GM12874 (cell line): ENCODE results near the gene FPR1.

Experiments
- CTCF ChIP-seq: IDR thresholded peaks from 2 replicates; pipeline ENCODE4 v1.5.1; 2011; ENCODE audit warnings: low read depth, mild to moderate bottlenecking, control low read depth, low read length, moderate library complexity; ENCODE audit not compliant: insufficient read depth

The FPR1 gene

DNA sequence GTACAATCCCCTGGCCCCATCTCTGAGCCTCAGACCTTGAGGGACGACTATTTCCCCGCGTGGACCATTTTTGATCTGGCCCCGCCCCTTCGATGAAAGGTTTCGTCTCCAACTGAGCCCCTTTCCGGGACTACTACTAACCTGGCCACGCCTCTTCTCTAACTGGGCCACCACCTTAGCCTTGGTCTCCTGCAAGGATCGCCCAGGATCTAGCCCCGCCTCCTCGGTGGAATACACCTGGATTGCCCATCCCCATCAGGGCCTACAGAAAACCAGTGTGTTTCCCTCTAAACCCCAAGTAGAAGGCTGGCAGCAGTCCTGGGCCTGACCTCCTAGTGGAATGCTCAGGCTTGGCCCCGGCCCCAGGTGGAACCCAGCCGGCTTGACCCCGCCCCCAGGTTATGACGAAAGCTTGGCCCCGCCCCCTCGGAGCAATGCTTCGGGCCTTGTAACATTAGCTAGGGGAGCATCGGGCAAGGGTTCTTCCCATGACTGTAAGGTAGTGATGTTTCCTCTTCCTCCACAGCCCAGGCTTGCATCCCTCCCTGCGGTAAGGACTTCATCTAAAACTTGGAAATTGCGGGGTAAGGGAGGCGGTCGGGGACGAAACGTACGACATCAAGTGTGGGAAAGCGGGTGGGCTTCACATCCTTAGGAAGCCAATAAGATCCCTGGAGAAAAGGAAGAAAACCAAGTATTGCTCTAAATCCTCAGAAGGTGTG, 49.4 kb downstream of the FPR1 start:
- no peak for TF ChIP-seq CTCF

DNA sequence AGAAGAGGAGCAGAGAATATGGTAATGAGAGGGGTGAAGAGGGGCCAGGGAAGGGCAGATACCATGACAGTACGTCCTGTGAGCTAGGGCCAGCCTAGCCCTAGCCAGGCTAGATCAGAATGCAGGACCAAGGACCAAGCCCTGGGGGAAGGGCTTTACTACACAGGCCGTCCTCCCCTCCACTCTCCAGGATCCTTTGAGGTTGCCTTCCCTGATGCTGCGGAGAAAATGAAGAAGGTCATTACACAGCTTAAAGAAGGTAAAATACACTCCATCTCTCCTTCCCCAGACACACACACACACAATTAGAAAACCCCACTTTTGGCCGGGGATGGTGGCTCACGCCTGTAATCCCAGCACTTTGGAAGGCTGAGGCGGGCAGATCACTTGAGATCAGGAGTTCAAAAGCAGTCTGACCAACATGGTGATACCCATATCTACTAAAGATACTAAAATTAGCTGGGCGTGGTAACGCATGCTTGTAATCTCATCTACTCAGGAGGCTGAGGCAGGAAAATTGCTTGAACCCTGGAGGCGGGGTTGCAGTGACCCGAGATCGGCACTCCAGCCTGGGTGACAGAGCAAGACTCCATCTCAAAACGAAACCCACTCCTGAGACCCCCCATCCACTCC, 50.1 kb downstream of the FPR1 start:
- no peak for TF ChIP-seq CTCF

GRCh38 chr19:51699170-51699569, 52.5 kb downstream of the FPR1 start:
- no peak for TF ChIP-seq CTCF

DNA sequence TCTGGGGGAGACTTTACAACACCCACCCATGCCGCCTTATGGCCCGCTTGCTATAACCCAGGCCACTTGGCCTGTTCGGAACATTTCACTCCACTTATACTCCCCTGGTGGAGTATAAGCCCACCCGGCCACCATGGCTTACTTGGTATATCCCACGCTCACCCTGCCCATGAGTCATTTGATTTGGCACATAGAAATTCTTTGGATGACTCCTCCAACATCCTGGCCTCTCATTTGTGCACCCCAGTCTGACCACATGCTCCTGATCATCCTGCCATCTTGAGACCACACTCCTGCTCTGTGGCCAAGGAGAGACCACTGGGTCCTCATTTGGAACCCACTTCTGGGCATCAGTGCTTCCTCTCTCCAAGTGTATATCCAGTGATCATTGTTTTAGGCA, 53.4 kb downstream of the FPR1 start:
- TF ChIP-seq CTCF = no peak

- no peak for TF ChIP-seq CTCF
Measured at GRCh38 chr19:51697169-51697776, 54.4 kb downstream of the FPR1 start.

- no peak for TF ChIP-seq CTCF
Measured at GRCh38 chr19:51696606-51697005, 55.1 kb downstream of the FPR1 start.
